ENCODE measurements around the gene CASKIN1.
A peak's percentile ranks its signal among the peaks of the same experiment; 100 is the strongest.

Gene CASKIN1

DNA sequence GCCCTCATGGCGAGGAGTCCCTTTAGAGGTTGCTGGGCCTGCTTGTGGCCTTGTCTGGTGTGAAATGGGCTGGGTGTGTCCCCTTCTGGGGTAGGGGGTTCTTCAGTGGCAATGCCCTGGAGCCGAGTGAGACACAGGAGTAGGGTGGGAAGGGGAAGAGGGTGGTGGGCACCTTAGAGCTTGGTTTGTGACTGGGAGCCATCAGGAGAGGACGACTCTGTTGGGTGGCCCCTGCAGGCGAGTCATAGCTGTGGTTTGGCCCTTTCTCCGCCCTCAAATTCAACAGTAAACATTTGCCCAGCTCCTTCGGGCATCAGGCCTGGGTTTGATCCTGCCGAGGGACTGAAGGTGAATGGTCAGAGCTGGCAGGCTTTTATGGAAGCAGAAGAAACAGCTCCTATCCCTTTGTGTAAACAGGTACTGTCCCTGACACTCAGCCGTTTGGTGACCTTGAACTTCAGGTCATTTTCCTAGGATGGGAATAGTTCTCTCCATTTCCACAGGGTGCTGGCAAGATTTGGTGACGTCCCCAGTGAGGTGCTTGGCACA, 29.9 kb upstream of the CASKIN1 start:
- DNase-seq (ENCODE audit: low read depth in 1 of 2, low spot score in 1 of 2): no peak
- H3K27ac ChIP-seq (replicated peaks): no peak overlapping the region
- no peak for TF ChIP-seq POLR2AphosphoS5 (IDR thresholded peaks at IDR 0.05; ENCODE audit: low read depth)
- TF ChIP-seq, protein P1, sequence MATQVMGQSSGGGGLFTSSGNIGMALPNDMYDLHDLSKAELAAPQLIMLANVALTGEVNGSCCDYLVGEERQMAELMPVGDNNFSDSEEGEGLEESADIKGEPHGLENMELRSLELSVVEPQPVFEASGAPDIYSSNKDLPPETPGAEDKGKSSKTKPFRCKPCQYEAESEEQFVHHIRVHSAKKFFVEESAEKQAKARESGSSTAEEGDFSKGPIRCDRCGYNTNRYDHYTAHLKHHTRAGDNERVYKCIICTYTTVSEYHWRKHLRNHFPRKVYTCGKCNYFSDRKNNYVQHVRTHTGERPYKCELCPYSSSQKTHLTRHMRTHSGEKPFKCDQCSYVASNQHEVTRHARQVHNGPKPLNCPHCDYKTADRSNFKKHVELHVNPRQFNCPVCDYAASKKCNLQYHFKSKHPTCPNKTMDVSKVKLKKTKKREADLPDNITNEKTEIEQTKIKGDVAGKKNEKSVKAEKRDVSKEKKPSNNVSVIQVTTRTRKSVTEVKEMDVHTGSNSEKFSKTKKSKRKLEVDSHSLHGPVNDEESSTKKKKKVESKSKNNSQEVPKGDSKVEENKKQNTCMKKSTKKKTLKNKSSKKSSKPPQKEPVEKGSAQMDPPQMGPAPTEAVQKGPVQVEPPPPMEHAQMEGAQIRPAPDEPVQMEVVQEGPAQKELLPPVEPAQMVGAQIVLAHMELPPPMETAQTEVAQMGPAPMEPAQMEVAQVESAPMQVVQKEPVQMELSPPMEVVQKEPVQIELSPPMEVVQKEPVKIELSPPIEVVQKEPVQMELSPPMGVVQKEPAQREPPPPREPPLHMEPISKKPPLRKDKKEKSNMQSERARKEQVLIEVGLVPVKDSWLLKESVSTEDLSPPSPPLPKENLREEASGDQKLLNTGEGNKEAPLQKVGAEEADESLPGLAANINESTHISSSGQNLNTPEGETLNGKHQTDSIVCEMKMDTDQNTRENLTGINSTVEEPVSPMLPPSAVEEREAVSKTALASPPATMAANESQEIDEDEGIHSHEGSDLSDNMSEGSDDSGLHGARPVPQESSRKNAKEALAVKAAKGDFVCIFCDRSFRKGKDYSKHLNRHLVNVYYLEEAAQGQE (IDR thresholded peaks at IDR 0.05; ENCODE audit: insufficient replicate concordance, low read depth): no peak
- no peak for TF ChIP-seq SPI1 (IDR thresholded peaks at IDR 0.05; ENCODE audit: borderline replicate concordance, low read depth)
- TF ChIP-seq, protein P2, sequence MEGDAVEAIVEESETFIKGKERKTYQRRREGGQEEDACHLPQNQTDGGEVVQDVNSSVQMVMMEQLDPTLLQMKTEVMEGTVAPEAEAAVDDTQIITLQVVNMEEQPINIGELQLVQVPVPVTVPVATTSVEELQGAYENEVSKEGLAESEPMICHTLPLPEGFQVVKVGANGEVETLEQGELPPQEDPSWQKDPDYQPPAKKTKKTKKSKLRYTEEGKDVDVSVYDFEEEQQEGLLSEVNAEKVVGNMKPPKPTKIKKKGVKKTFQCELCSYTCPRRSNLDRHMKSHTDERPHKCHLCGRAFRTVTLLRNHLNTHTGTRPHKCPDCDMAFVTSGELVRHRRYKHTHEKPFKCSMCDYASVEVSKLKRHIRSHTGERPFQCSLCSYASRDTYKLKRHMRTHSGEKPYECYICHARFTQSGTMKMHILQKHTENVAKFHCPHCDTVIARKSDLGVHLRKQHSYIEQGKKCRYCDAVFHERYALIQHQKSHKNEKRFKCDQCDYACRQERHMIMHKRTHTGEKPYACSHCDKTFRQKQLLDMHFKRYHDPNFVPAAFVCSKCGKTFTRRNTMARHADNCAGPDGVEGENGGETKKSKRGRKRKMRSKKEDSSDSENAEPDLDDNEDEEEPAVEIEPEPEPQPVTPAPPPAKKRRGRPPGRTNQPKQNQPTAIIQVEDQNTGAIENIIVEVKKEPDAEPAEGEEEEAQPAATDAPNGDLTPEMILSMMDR (IDR thresholded peaks at IDR 0.05; ENCODE audit: insufficient read depth, low read length): no peak
- TF ChIP-seq GABPA (IDR thresholded peaks at IDR 0.05; ENCODE audit: low read depth): no peak
- H3K4me3 ChIP-seq (replicated peaks; ENCODE audit: insufficient read depth, low read length): no peak overlapping the region
- no peaks in the 10 kb centered on the region for H3K27me3 ChIP-seq (ENCODE audit: insufficient read depth, poor library complexity, severe bottlenecking)

DNA sequence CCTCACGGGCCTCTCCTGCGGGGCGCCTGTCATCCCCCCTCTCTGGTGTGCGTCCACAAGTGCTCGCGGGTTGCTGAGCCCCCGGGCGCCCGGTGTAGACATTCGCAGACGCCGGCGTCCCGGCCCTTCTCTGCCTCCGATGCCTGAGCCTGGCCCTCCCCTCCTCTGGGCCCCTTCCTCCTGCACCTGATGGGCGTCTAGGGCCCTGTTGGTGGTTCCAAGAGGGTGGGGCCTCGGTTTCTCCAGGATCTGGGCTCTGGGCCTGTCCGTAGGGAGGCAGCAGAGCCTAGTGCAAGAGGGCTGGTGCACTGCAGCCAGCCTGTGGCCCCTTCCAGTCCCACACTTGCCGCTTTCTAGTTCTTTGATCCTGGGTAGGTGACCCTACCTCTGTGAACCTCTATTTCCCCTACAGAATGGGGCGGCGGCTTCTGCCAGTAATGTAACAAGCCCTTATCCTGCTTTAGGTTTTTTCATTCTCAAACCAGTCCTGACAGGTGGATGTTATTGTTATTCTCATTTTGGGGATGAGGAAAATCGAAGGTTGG, 27.6 kb upstream of the CASKIN1 start:
- no peaks in the 10 kb centered on the region for H3K27me3 ChIP-seq (ENCODE audit: insufficient read depth, poor library complexity, severe bottlenecking)
- H3K4me3 ChIP-seq (replicated peaks; ENCODE audit: insufficient read depth, low read length): peak overlapping the region; percentile 76
- TF ChIP-seq, protein P1 (IDR thresholded peaks at IDR 0.05; ENCODE audit: insufficient replicate concordance, low read depth): no peak
- TF ChIP-seq POLR2AphosphoS5 (IDR thresholded peaks at IDR 0.05; ENCODE audit: low read depth) (no peak), SPI1 (IDR thresholded peaks at IDR 0.05; ENCODE audit: borderline replicate concordance, low read depth) (no peak), GABPA (IDR thresholded peaks at IDR 0.05; ENCODE audit: low read depth) (no peak)
- H3K27ac ChIP-seq (replicated peaks): peak overlapping the region; percentile 80
- DNase-seq (ENCODE audit: low read depth in 1 of 2, low spot score in 1 of 2): peak; percentile 49 to 65

DNA sequence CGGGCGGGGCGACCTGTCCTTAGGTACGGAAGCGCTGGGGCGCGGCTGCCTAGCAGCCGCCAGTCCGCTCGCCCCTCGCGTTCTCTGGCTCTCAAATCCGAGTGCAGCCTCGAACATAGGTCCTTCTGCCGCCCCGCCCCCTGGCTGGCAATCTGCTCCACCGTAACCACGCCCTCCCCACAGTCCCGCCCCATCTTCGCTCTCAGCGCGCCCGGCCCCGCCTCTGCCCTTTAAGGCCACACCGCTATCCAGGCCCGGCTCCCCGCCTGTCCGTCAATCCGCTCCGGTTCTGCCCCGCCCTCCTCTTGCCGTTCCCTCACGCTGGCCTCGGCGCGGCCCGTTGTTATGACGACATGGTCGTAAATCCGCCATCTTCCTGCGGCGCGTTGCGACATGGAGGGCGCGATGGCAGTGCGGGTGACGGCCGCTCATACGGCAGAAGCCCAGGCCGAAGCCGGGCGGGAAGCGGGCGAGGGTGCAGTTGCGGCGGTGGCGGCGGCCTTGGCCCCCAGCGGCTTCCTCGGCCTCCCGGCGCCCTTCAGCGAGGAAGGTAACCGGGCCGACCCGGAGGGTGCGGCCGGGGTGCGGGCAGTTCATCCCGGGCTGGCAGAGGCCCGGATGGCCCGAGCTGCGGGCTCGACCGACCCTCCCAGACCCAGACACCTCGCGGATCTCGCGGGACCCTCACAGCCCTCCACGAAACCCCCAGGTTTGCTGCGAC, 27.0 kb upstream of the CASKIN1 start, which contains the start of gene E4F1:
Gene E4F1 (plus strand): TSS at position 371 of the 721 bp plus-strand sequence. CDS start 23 bp downstream, at position 394.
- TF ChIP-seq, protein P2 (IDR thresholded peaks at IDR 0.05; ENCODE audit: insufficient read depth, low read length): no peak
- no peak for TF ChIP-seq SPI1 (IDR thresholded peaks at IDR 0.05; ENCODE audit: borderline replicate concordance, low read depth)
- TF ChIP-seq GABPA (IDR thresholded peaks at IDR 0.05; ENCODE audit: low read depth): no peak
- TF ChIP-seq, protein P1 (IDR thresholded peaks at IDR 0.05; ENCODE audit: insufficient replicate concordance, low read depth): peak; percentile 14
- peak; percentile 85 for TF ChIP-seq POLR2AphosphoS5 (IDR thresholded peaks at IDR 0.05; ENCODE audit: low read depth)
- Histone ChIP-seq H3K4me3 (replicated peaks; ENCODE audit: insufficient read depth, low read length) (peak within 1 kb of the TSS; percentile 76), H3K27me3 (ENCODE audit: insufficient read depth, poor library complexity, severe bottlenecking) (no peaks in the 10 kb centered on the region), H3K27ac (replicated peaks) (peak within 1 kb of the TSS; percentile 80)
- peak; percentile 100 for DNase-seq (ENCODE audit: low read depth in 1 of 2, low spot score in 1 of 2)
